NCI-H187 (cell line): ENCODE measurements around the gene NAP1L3.
A peak's percentile ranks its signal among the peaks of the same experiment; 100 is the strongest.

Source experiments
- DNase-seq, 2 experiments: peaks; one replicate each; lab custom pipeline; 2025; lab: John Stamatoyannopoulos, UW

NAP1L3 gene, protein sequence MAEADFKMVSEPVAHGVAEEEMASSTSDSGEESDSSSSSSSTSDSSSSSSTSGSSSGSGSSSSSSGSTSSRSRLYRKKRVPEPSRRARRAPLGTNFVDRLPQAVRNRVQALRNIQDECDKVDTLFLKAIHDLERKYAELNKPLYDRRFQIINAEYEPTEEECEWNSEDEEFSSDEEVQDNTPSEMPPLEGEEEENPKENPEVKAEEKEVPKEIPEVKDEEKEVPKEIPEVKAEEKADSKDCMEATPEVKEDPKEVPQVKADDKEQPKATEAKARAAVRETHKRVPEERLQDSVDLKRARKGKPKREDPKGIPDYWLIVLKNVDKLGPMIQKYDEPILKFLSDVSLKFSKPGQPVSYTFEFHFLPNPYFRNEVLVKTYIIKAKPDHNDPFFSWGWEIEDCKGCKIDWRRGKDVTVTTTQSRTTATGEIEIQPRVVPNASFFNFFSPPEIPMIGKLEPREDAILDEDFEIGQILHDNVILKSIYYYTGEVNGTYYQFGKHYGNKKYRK

DNA sequence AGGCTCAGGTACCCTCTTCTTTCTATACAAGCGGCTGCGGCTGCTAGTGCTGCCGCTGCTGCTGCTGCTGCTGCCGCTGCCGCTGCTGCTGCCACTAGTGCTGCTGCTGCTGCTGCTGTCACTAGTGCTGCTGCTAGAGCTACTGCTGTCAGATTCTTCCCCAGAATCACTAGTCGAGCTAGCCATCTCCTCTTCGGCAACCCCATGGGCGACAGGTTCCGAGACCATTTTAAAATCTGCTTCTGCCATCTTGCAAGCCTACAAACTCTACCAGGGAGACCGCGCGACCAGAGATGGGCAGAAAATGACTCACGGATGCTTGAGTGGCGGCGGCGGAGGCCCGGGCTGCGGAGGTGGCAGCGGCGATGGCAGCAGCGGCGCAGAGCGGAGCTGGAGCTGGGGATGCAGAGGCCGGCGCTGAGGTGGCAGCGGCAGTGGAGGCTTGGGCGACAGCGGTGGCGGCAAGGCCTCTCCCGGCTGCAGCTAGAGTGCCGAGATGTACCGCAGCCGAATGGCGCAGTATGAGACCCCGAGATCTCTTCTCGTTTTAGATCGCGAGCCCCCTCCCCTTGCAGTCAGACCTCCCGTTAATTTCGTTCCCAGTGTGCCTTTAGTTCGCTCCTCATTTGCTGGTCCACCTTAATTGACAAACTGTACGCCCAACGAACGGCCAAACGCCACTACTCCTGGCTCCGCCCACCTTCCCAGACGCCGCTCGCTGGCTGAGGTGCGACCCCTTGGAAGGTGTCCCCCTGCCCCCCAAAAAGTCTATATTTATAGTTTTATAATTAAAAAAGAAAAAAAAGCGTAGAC, at the start of gene NAP1L3:
TSS of gene NAP1L3 (minus strand) at position 523 of the 813 bp plus-strand sequence. CDS start at position 249, 274 bp downstream.
- DNase-seq: peak in 1 of 2 experiments; percentile 1

DNA sequence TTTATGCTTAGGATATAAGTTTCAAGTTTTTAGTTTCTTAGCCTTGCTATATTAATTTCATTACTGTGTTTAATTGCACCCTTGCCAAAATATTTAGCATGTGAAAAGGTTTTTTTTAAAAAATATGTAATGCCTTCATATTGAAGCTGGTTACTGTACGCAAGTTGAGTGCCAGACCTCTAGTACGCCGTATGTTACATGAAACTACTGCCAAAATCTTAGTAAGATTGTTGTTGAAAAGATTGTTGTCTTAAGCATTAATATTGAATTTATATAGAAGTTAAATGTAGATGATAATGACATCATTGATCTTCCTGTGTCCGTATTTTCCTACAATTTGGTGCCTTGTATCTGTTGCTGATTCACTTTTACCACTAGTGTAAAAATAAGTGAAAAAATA, 37.7 kb upstream of the NAP1L3 start:
- no peak for DNase-seq

DNA sequence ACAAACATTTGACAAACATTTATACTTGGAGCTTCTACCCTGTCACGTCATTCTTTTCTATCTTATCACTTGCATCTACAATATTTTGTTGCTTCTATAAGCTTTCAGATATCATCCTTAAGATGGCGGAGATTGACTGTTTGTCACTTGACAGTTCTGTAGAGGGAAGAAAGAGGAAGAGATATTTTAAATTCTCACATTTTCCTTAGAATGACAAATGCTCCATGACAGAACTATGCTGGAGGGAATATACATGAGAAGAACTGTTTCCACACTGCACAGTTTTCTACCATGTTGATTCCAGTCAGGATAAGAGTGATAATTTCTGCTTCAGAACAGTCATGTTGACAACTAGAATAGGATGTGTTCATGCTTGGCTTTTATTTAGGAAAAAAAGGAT, 30.3 kb upstream of the NAP1L3 start:
- DNase-seq: no peak

DNA sequence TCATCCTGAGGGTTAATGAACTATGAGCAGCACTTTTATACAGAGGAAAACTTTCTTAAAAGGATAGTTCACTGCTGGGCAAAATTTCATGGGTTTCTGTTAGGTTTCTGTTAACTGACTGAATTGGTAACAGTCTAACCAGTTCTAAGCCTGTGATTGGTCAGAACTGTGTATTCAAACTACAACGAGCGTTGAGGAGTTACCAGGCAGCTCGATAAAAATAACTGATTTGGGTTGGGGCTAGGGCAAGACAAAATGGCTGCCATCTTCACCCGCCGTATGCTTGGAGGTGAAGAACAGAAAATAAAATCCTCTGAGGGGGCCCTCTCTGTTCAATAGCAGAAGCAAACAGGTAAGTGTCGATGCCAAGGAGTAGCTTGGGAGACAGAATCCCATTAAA, 22.6 kb upstream of the NAP1L3 start:
- no peak for DNase-seq

DNA sequence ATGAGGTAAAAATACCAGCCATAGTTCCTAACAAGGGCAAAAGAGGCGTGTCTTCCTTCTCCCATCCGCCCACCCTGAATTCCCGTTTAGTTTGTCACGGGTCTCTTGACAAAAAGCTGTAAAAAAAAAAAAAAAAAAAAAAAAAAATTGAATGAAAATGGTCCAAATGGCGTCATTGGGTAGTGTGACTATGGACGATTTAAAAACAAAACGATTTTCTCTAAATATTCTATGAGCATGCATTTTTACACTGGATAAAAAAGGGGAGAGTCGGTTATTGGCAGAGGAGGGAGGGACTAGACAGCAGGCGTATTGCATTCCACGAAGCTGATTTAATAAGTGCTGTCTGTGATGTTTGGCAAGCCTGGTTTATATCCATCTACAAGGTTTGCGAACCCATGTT, 492 bp upstream of the NAP1L3 start, which contains the start of gene FAM133A:
TSS of gene FAM133A (plus strand) at position 338 of the 403 bp plus-strand sequence. CDS start 35,214 bp downstream, outside the sequence.
- DNase-seq: no peak

DNA sequence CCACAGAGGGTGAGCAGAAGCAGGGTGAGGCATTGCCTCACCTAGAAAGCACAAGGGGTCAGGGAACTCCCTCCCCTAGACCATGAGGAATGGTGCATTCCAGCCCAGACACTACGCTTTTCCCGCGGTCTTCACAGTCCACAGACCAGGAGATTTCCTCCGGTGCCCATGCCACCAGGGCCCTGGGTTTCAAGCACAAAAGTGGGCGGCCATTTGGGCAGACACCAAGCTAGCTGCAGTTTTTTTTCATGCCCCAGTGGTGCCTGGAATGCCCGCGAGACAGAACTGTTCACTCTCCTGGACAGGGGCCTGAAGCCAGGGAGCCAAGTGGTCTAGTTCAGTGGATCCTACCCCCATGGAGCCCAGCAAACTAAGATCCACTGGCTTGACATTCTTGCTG, 12.8 kb downstream of the NAP1L3 start:
- no peak for DNase-seq

DNA sequence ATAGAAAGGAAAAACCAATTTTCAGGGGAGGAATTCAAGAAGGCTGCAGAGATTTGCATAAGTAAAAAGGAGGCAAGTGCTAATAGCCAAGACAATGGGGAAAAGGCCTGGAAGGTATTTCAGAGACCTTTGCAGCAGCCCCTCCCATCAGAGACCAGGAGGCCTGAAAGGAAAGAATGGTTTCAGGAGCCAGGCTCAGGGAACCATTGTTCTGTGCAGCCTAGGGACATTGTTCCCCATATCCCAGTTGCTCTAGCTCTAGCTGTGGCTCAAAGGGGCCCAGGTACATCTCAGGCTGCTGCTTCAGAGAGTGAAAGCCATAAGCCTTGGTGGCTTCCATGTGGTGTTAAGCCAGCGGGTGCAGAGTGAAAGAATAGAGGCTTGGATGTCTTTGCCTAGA, 24.0 kb downstream of the NAP1L3 start:
- no peak for DNase-seq

DNA sequence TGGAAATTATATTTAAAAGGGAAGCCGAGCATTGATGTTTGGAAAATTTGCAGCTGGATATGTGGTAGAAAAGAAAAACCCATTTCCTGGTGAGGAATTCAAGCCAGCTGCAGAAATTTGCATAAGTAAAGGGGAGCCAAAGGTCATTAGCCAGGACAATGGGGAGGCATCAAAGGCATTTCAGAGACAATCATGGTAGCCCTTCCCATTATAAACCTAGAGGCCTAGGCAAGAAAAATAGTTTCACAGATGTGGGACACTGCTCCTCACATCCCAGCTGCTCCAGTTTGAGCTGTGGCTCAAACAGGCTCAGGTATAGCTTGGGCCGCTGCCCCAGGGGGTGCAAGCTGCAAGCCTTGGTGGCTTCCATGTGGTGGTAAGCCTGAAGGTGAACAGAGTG, 35.8 kb downstream of the NAP1L3 start:
- no peak for DNase-seq
